ENCODE measurements around the gene C16orf74. TPM values are rescaled to one million over a fixed set of nuclear protein-coding genes. Genes with fewer than 3 reads are reported as not detected.

C16orf74 gene
- total and polyA plus RNA-seq, 9 donors, result 0.38 to 1.5 (median 0.63) TPM; not detected in 2

DNA sequence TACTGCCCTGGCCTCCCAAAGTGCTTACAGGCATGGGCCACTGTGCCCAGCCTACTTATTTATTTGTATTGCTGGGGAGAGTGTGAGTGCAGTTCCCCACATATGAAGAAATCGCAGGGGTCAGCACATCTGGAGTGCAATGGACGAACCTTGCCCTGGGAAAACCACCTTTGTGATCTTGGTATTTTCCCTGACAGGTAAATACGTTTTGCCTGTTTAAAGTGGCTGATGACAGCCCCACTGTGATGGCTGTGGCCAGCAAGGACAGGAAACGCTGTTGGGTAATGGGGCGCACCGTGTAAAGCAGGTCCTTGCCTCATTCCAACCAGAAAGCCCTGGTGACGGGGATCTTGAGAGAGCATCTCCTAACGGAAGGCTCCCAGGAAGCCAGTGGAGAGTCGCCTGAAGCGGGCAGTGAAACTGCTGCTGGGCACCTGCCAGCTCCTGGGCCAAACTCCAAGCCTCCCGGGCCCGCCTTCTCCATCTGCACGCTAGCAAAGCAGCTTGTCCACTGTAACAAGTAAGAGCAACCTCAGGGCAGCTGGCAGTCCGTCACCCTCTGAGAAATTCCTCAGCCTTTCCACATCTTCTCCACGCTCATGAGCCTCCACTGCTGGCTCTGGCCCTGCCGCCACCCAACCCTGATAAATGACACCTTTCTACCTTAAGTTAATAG is 30.9 kb upstream of the C16orf74 start:
- Histone ChIP-seq H3K4me3 (no peak overlapping the region), H3K4me1 (ENCODE audit: insufficient read depth) (no peaks in the 10 kb centered on the region), H3K27me3 (no peaks in the 10 kb centered on the region), H3K27ac (no peak overlapping the region), H3K9me3 (no peaks in the 10 kb centered on the region), H3K36me3 (no peaks in the 10 kb centered on the region)
- TF ChIP-seq CTCF (IDR thresholded peaks at IDR 0.05), result no peak
- no peak for TF ChIP-seq EP300 (IDR thresholded peaks at IDR 0.05)
- TF ChIP-seq POLR2A (IDR thresholded peaks at IDR 0.05), result no peak
- 67 to 76% (median 71%) methylated on average over 16 of the region's 16 CpGs for WGBS, 3 donors
- peak in 3 of 5 donors; percentile 40 to 55 (median 41) for DNase-seq
- intact Hi-C loops (cut with DNase I), result no loop called here

GRCh38 chr16:85781156-85781555 is 30.3 kb upstream of the C16orf74 start:
- Histone ChIP-seq H3K4me1 (ENCODE audit: insufficient read depth) (no peaks in the 10 kb centered on the region), H3K27ac (no peak overlapping the region), H3K9me3 (no peaks in the 10 kb centered on the region), H3K4me3 (no peak overlapping the region), H3K27me3 (no peaks in the 10 kb centered on the region), H3K36me3 (no peaks in the 10 kb centered on the region)
- no peak for DNase-seq
- intact Hi-C loops (cut with DNase I), result no loop called here
- WGBS, 3 donors, result 84 to 90% (median 86%) methylated on average over 10 of the region's 10 CpGs
- TF ChIP-seq POLR2A (IDR thresholded peaks at IDR 0.05), result no peak
- no peak for TF ChIP-seq CTCF (IDR thresholded peaks at IDR 0.05)
- no peak for TF ChIP-seq EP300 (IDR thresholded peaks at IDR 0.05)

DNA sequence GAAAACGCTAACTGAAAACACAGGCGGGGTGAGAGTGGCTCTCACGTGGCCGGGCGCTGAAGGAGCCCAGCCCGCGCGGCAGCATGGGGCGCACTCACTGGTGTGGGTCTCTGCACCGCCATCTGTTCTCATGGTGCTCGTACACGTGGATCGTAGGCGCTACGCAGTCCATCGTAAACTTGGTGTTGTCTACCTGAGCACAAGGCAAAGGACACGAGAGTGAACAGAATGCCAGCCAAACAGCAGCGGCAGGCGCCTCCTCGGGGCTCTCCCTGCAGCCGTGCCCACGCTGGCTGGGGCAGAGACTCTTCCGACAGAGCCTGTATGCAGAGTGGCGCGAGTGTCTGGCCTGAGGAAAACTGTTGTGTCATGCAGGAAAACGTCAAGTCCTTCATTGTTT is 29.4 kb upstream of the C16orf74 start:
- no peaks in the 10 kb centered on the region for H3K4me1 ChIP-seq (ENCODE audit: insufficient read depth)
- no peaks in the 10 kb centered on the region for H3K27me3 ChIP-seq
- TF ChIP-seq POLR2A (IDR thresholded peaks at IDR 0.05) (no peak), CTCF (IDR thresholded peaks at IDR 0.05) (no peak)
- WGBS, 3 donors, result 89 to 90% (median 89%) methylated on average over 26 of the region's 26 CpGs
- no peak overlapping the region for H3K4me3 ChIP-seq
- no peaks in the 10 kb centered on the region for H3K9me3 ChIP-seq
- intact Hi-C loops (cut with DNase I), result no loop called here
- no peaks in the 10 kb centered on the region for H3K36me3 ChIP-seq
- DNase-seq, result no peak
- no peak overlapping the region for H3K27ac ChIP-seq

DNA sequence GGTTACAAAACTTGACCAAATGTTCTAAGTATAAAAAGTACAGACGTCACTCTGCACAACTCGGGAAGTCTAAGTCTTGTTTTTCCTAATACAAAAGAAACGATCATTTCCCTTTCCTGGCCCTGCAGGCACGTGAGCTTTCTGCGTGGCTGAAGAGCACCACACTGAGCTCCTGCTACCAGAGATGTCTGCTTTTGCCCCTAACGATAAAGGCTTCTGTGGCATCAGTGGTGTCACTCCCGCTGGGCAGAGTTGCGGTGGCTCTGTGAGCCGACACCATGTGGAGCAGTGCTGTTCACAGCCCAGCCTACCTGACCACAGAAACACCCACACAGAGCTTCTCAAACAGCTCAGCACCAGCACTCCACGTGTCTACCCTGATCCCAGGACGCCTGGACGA is 28.0 kb upstream of the C16orf74 start:
- Histone ChIP-seq H3K27ac (no peak overlapping the region), H3K4me3 (no peak overlapping the region), H3K27me3 (no peaks in the 10 kb centered on the region), H3K36me3 (no peaks in the 10 kb centered on the region), H3K4me1 (ENCODE audit: insufficient read depth) (no peaks in the 10 kb centered on the region), H3K9me3 (no peaks in the 10 kb centered on the region)
- no peak for DNase-seq
- intact Hi-C loops (cut with DNase I), result no loop called here
- 80 to 84% (median 82%) methylated on average over 12 of the region's 12 CpGs for WGBS, 3 donors
- TF ChIP-seq EP300 (IDR thresholded peaks at IDR 0.05) (no peak), CTCF (IDR thresholded peaks at IDR 0.05) (no peak), POLR2A (IDR thresholded peaks at IDR 0.05) (no peak)

Data from ovary (tissue), 9 donors.